GM12873 (cell line): ENCODE data around the gene HS3ST3B1.

ENCODE experiments used
- CTCF ChIP-seq: IDR thresholded peaks from 2 replicates; pipeline ENCODE4 v1.5.1; 2012; ENCODE audit warnings: low read depth, mild to moderate bottlenecking, moderate library complexity, low read length, control low read depth; ENCODE audit not compliant: insufficient read depth; ENCODE audit errors: missing control alignments

HS3ST3B1 gene

GRCh38 chr17:14351493-14351892 lies 50.6 kb downstream of the HS3ST3B1 start:
- TF ChIP-seq CTCF = no peak

GRCh38 chr17:14352136-14352535 lies 51.3 kb downstream of the HS3ST3B1 start:
- TF ChIP-seq CTCF = no peak

- TF ChIP-seq CTCF = no peak
These were observed 53.1 kb downstream of the HS3ST3B1 start for GRCh38 chr17:14353861-14354474.

- TF ChIP-seq CTCF = no peak
These were observed 53.9 kb downstream of the HS3ST3B1 start for GRCh38 chr17:14354807-14355206.

- no peak for TF ChIP-seq CTCF
These were observed 54.7 kb downstream of the HS3ST3B1 start for GRCh38 chr17:14355556-14355955.

GRCh38 chr17:14359163-14360020 lies 58.5 kb downstream of the HS3ST3B1 start:
- TF ChIP-seq CTCF = peak; percentile 14

- TF ChIP-seq CTCF = no peak
These were observed 60.0 kb downstream of the HS3ST3B1 start for GRCh38 chr17:14360856-14361255.
